K562 (cell line): ENCODE data around the gene CTSF. TPM values are rescaled to one million over a fixed set of nuclear protein-coding genes. Genes with fewer than 3 reads are reported as not detected.
A peak's percentile ranks its signal among the peaks of the same experiment; 100 is the strongest.

Experiments used
- CXXC5 ChIP-seq: fragments of 250-450 bp; sonication (Bioruptor Pico); IDR thresholded peaks from 2 replicates; pipeline ENCODE4 v1.8.0; 2022; ENCODE audit warnings: inconsistent platforms, mild to moderate bottlenecking, moderate library complexity
- MTA2 ChIP-seq: fragments of 450-650 bp; IDR thresholded peaks from 2 replicates; pipeline ENCODE4 v1.6.1; 2016; ENCODE audit warnings: low read depth
- polyA plus RNA-seq, 8 experiments: library from polyadenylated mRNA; depleted of rRNA in 4 of 8; stranded (reverse) in 5 of 8; unstranded in 3 of 8; fragments of >200 nt; fragmentation: Nextera tagmentation in 2 of 8; fragmentation: Illumina TruSeq in 1 of 8; extraction: Ambion mirVana in 2 of 8; extraction: Trizol in 1 of 8; gene quantifications; 2 replicates each; pipeline versions ENCODE4 v1.2.1 to v1.2.3, GENCODE V29; 2011 to 2014; ENCODE audit warnings: inconsistent platforms in 1 of 8, missing spikeins in 1 of 8
- total RNA-seq, 7 experiments: library from RNA; depleted of rRNA in 6 of 7; stranded (reverse); fragments of >200 nt in 6 of 7; fragmentation: Illumina TruSeq in 2 of 7; extraction: Trizol in 2 of 7; gene quantifications; 2 replicates each; pipeline versions ENCODE4 v1.2.1 to v1.2.3, GENCODE V29; 2011 to 2021; ENCODE audit warnings: low replicate concordance in 1 of 7
- TF ChIP-seq, protein P1 (sequence below): sonication (generic); formaldehyde crosslinking; IDR thresholded peaks from 2 replicates; pipeline ENCODE4 v1.8.1; 2022; ENCODE audit warnings: missing genetic modification reagents
- TF ChIP-seq, protein P2 (sequence below): IDR thresholded peaks from 3 replicates; pipeline ENCODE4 v1.6.1; 2011; ENCODE audit warnings: borderline replicate concordance, mild to moderate bottlenecking, moderate library complexity; ENCODE audit not compliant: insufficient read length; ENCODE audit errors: extremely low read depth
- TF ChIP-seq, protein P3 (sequence below): fragments of 250-450 bp; sonication (Bioruptor Pico); IDR thresholded peaks from 2 replicates; pipeline ENCODE4 v1.5.0; 2021

Gene CTSF
- total and polyA plus RNA-seq, 9 of the 15 experiments (the other 6 are each of a cell fraction or from before 2014, with no cell fraction given) = 0.41 to 10.5 (median 3.8) TPM

GRCh38 chr11:66568124-66568916 is at the start of gene CTSF (continued):
- TF ChIP-seq, protein P1, sequence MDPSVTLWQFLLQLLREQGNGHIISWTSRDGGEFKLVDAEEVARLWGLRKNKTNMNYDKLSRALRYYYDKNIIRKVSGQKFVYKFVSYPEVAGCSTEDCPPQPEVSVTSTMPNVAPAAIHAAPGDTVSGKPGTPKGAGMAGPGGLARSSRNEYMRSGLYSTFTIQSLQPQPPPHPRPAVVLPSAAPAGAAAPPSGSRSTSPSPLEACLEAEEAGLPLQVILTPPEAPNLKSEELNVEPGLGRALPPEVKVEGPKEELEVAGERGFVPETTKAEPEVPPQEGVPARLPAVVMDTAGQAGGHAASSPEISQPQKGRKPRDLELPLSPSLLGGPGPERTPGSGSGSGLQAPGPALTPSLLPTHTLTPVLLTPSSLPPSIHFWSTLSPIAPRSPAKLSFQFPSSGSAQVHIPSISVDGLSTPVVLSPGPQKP = no peak
- TF ChIP-seq MTA2 (no peak), CXXC5 (peak; percentile 91)
- TF ChIP-seq, protein P2, sequence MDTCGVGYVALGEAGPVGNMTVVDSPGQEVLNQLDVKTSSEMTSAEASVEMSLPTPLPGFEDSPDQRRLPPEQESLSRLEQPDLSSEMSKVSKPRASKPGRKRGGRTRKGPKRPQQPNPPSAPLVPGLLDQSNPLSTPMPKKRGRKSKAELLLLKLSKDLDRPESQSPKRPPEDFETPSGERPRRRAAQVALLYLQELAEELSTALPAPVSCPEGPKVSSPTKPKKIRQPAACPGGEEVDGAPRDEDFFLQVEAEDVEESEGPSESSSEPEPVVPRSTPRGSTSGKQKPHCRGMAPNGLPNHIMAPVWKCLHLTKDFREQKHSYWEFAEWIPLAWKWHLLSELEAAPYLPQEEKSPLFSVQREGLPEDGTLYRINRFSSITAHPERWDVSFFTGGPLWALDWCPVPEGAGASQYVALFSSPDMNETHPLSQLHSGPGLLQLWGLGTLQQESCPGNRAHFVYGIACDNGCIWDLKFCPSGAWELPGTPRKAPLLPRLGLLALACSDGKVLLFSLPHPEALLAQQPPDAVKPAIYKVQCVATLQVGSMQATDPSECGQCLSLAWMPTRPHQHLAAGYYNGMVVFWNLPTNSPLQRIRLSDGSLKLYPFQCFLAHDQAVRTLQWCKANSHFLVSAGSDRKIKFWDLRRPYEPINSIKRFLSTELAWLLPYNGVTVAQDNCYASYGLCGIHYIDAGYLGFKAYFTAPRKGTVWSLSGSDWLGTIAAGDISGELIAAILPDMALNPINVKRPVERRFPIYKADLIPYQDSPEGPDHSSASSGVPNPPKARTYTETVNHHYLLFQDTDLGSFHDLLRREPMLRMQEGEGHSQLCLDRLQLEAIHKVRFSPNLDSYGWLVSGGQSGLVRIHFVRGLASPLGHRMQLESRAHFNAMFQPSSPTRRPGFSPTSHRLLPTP = no peak
- TF ChIP-seq, protein P3, sequence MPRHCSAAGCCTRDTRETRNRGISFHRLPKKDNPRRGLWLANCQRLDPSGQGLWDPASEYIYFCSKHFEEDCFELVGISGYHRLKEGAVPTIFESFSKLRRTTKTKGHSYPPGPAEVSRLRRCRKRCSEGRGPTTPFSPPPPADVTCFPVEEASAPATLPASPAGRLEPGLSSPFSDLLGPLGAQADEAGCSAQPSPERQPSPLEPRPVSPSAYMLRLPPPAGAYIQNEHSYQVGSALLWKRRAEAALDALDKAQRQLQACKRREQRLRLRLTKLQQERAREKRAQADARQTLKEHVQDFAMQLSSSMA (CRISPR knock-in tag) = no peak
- TF ChIP-seq, all 486 proteins: peak for 91
